HG02943 (cell line): ENCODE results near the gene TMEM250.

Experiments
- ATAC-seq: cut with Tn5 transposase; IDR thresholded peaks from one replicate; pipeline ENCODE4 v1.9.1; 2021; ENCODE audit warnings: mild to moderate bottlenecking, low read depth, moderate library complexity; ENCODE audit not compliant: unreplicated experiment

The TMEM250 gene

GRCh38 chr9:136147890-136148714 is 29.4 kb upstream of the TMEM250 start:
- no peak for ATAC-seq

- ATAC-seq, result no peak
Observed at GRCh38 chr9:136147038-136147889, 28.6 kb upstream of the TMEM250 start.

- ATAC-seq, result no peak
Observed at GRCh38 chr9:136146126-136147037, 27.7 kb upstream of the TMEM250 start.

- ATAC-seq, result no peak
Observed at GRCh38 chr9:136145580-136145979, 26.9 kb upstream of the TMEM250 start.

- no peak for ATAC-seq
Observed at GRCh38 chr9:136144450-136144849, 25.8 kb upstream of the TMEM250 start.

GRCh38 chr9:136143215-136144001 is 24.7 kb upstream of the TMEM250 start:
- no peak for ATAC-seq

- ATAC-seq, result no peak
Observed at GRCh38 chr9:136142859-136143214, 24.2 kb upstream of the TMEM250 start.

GRCh38 chr9:136142414-136142796 is 23.7 kb upstream of the TMEM250 start:
- ATAC-seq, result no peak

- no peak for ATAC-seq
Observed at GRCh38 chr9:136141682-136142413, 23.2 kb upstream of the TMEM250 start.

GRCh38 chr9:136140966-136141365 is 22.3 kb upstream of the TMEM250 start:
- ATAC-seq, result no peak

GRCh38 chr9:136140046-136140445 is 21.4 kb upstream of the TMEM250 start:
- ATAC-seq, result no peak

- ATAC-seq, result no peak
Observed at GRCh38 chr9:136138566-136138965, 19.9 kb upstream of the TMEM250 start.

- no peak for ATAC-seq
Observed at GRCh38 chr9:136137321-136138265, 18.9 kb upstream of the TMEM250 start.

GRCh38 chr9:136136127-136136925 is 17.7 kb upstream of the TMEM250 start:
- ATAC-seq, result no peak

GRCh38 chr9:136135326-136136126 is 16.9 kb upstream of the TMEM250 start:
- no peak for ATAC-seq

- ATAC-seq, result no peak
Observed at GRCh38 chr9:136133959-136134484, 15.3 kb upstream of the TMEM250 start.
